Umbilical cord (tissue), 2 donors: ENCODE measurements around the gene SEMA5B. TPM values are rescaled to one million over a fixed set of nuclear protein-coding genes. Genes with fewer than 3 reads are reported as not detected.

Experiments used
- DNase-seq: peaks from one replicate; pipeline ENCODE4 v3.0.0-alpha.2; 2015; ENCODE audit warnings: low spot score
- total RNA-seq: library from RNA; depleted of rRNA; stranded (reverse); fragments of >200 nt; gene quantifications from one replicate; pipeline ENCODE4 v1.2.3, GENCODE V29; 2014; ENCODE audit warnings: low replicate concordance; ENCODE audit not compliant: insufficient read depth

SEMA5B gene
- total RNA-seq, 1 donor from 2014 or later = 6.0 TPM

GRCh38 chr3:122973893-122974615 lies 53.5 kb downstream of the SEMA5B start:
- no peak for DNase-seq

DNA sequence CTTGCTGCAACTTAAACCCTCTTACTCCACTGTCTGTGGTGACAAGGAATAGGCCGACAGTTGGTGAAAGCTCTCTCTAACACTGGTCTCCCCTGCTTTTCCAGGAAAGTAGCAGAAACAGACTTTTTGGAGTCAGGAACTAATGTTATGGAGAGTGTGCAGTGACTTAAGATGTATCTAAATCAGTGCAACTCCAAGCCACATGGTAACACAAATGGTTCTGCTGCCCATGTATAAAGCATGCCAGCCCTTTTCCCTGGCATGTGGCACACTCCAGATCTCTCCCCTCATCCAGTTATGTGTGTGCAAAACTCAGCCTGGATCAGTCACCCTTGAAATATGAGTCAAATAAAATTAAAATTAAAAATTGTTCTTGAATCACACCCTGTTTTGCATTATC lies 55.4 kb downstream of the SEMA5B start:
- DNase-seq = no peak

DNA sequence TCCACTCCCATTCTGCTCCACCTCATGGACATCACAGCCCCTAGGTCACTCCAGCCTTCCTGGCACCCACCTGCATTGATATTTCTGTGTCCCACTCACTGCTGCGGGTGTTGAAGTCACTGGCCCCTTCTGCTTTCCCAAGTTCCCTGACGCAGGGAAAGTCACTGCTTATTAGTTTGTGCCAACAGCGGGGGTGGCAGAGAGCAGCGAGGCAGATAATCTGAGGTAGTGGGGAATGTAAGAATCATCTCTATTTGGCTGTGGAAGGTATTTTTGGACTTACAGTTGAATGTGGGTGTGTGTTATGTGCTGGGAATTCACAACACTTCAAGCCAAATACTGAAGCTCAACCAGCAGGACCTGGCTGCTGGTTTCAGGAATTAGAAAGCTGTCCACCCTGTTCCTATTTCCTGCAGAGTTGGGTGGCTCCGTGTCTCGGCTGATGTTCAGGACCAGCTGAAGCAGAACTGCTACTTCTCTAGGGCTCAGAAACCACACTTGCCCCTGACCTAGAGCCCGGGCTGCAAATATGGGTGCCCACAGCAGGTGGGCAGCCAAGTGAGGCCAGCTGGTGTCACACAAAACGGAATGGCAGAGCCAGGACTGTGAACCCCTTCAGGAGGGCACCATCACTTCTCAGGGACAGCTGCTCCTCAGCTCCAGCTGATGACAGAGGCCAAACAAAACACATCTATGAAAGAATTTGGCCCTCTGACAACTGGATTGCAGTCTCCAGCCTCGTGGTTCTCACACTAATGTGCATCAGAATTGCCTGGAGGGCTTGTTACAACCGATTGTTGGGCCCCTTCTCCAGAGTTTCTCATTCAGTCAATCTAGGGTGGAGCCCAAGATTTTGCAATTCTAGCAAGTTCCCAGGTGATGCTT lies 57.7 kb downstream of the SEMA5B start:
- peak; percentile 53 for DNase-seq

DNA sequence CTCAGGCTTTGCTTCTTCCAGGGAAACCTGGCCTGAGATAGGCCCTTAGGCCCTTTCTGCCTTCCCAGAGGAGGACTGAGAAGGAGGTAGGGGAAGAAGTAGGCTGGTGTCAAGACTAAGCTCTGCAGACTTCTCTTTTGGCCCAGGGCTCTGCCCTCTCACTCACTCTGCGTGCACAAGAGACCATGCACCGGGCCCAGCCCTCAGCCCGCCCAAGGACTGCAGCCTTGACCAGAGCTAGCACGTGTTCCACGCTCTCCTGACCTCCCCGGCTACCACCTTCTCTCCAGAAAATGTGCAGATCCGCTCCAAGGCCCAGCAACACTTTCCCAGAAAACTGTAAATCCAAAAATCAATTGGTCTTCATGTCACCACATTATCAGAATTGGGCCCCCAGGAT lies 59.8 kb downstream of the SEMA5B start:
- DNase-seq = no peak

- DNase-seq = no peak
These were observed 60.2 kb downstream of the SEMA5B start for GRCh38 chr3:122967356-122967755.

GRCh38 chr3:122966045-122966444 lies 61.5 kb downstream of the SEMA5B start:
- DNase-seq = no peak

- no peak for DNase-seq
These were observed 62.8 kb downstream of the SEMA5B start for GRCh38 chr3:122964811-122965210.

DNA sequence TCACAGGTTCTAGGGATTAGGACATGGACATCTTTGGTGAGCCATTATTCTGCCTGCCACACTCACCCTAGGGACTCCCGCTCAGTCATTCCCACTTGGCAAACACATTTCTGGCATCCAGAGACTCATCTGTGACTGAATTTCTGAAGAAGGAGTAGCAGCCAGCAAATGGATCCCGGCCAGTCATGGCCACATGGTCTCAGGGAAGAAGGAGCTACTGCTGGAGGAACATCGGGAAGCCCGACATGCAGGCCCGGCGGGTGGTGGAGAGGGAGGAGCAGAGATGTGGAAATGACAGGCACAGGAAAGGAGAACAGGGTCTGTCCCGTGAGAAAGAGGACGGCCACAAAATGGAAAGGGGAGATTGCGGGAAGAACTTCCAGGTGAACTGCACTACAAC lies 65.4 kb downstream of the SEMA5B start:
- DNase-seq = no peak

- DNase-seq = no peak
These were observed 66.4 kb downstream of the SEMA5B start for GRCh38 chr3:122961146-122961545.

DNA sequence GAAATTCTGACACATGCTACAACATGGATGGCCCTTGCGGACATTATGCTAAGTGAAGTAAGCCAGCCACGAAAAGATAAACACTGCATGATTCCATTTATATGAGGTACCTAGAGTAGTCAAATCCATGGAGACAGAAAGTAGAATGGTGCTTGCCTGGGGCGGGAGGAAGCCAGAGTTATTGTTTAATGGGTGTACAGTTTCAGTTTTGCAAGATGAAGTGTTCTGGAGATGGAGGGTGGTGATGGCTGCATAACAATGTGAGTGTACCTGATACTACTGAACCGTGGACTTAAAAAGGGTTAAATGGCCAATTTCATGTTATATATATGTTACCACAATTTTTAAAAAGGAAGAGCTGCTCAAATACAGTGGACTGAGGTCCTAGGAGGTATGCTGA lies 66.9 kb downstream of the SEMA5B start:
- no peak for DNase-seq

GRCh38 chr3:122959339-122959738 lies 68.2 kb downstream of the SEMA5B start:
- no peak for DNase-seq

- peak; percentile 86 for DNase-seq
These were observed 69.6 kb downstream of the SEMA5B start for GRCh38 chr3:122957707-122958689.

GRCh38 chr3:122956693-122957455 lies 70.7 kb downstream of the SEMA5B start:
- DNase-seq = peak; percentile 74

DNA sequence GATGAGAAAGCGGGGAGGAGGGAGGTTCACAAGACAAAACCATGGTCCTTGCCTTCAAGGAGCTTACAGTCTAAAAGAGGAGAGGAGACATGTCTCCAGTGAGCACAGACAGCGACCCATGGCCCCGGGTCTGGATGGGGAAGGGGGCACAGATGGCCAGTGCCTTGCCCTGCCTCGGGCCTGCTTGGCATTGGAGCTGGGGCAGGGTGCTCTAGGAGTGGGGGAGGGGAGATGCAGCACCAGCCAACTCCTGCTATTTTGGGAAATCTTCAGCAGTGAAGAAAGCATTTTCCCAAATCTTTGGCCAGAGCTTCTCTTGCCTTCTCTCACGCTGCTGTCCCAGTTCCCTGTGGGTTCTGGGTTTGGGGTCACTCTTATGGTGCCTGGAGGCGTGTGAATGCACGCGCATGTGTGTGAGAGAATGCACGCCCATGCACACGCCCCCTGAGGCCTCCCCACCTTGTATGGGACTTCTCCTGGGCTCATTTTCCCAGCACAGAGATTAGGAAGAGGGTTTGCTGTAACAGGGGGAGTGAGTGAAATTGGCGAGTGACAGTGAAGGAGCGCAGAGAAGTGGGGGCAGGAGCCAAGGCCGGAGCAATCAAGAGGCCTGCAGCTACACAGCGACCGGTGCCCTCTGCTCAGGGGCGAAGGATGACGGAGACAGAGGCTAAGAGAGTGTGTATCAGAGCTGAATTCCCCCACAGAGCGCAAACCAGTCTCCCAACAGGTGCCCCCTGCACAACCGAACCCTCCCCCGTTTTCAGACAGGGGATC lies 71.5 kb downstream of the SEMA5B start:
- no peak for DNase-seq

- DNase-seq = peak; percentile 25
These were observed 75.0 kb downstream of the SEMA5B start for GRCh38 chr3:122952520-122952919.

DNA sequence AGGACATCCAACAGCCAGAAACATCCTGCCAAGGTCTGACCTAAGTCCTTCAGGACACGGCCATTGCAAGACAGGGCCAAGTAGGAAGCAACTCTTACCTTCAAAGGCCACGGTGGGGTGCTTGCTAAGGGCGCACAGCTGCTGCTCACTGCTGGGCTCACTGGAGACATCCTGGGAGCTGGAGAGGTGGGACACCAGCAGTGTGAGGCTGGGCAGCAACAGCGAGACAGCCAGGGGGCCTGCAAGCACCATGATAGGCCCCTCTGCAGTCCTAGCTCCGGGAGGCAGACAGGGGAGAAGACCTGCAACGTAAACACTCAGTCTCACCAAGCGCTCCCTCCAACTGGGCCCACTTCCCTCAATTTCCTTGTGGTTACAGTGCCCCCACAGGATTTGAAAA lies 79.2 kb downstream of the SEMA5B start:
- no peak for DNase-seq

DNA sequence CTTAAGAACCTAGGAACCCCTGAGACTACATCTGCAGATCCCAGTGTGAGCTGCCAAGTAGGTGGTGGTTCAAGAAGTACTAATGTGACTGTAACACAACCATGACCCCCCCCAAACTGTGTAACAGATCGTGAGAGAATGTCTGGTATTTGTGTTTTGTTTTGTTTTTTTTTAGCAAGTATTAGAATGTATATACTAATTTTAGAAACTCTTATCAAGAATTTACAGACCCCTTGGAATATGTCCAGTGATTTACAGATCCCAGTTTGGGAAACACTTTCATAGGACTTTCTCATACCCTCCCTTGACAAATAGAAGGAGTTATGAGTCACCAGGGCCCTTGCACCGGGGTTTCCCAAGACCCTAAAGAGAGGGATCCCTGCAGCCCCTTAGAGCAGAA lies 79.8 kb downstream of the SEMA5B start:
- peak; percentile 65 for DNase-seq

DNA sequence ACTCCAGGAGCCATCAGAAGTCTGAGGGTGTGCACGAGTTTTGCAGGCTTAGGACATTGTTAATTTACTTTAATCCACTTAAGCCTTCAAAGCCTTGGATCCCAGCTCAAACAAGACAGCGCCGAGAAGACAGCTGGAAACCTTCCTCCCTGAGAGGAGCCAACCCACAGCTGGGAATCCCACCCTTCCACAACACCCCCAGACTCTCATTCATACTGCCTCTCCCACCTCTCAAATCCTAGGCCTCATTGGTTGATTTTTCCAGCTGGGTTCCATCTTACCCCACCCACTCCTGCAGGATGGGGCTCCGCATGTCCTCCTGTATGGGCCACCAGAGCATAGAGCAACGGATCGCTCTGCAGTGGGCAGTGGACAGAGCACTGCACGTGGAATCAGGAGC lies 80.4 kb downstream of the SEMA5B start:
- no peak for DNase-seq

GRCh38 chr3:122946185-122946584 lies 81.4 kb downstream of the SEMA5B start:
- DNase-seq = no peak

- DNase-seq = no peak
These were observed 82.3 kb downstream of the SEMA5B start for GRCh38 chr3:122945230-122945629.
